CD4-positive, CD25-positive, alpha-beta regulatory T cell (primary cell): ENCODE results near the gene MRPS9. TPM values are rescaled to one million over a fixed set of nuclear protein-coding genes. Genes with fewer than 3 reads are reported as not detected.

Source experiments
- ATAC-seq, 2 donors: fragments of 150-1000 bp; cut with Tn5 transposase; one replicate each; pipeline ENCODE4 v1.10.0; 2021; ENCODE audit warnings: low read depth in 2 of 2, moderate number of reproducible peaks in 2 of 2, moderate library complexity in 1 of 2
- DNase-seq, 3 donors: peaks; one replicate each; pipeline versions ENCODE4 v3.0.0 to v3.0.0-alpha.2; 2012 to 2022; ENCODE audit warnings: mixed read lengths in 1 of 3
- H3K27ac ChIP-seq: one replicate; pipeline ENCODE4 v1.7.0; 2013; ENCODE audit warnings: mild to moderate bottlenecking, low read length; ENCODE audit not compliant: insufficient read depth, poor library complexity, severe bottlenecking
- H3K27me3 ChIP-seq: one replicate; pipeline ENCODE4 v1.7.0; 2013; ENCODE audit warnings: low read length; ENCODE audit not compliant: control insufficient read depth, insufficient read depth
- H3K36me3 ChIP-seq: one replicate; pipeline ENCODE4 v1.7.0; 2013; ENCODE audit warnings: mild to moderate bottlenecking, low read length, moderate library complexity; ENCODE audit not compliant: control insufficient read depth, insufficient read depth
- H3K4me1 ChIP-seq: 2 replicates; pipeline ENCODE4 v1.7.0; 2013; ENCODE audit warnings: mild to moderate bottlenecking, low read length; ENCODE audit not compliant: insufficient read depth, control insufficient read depth, poor library complexity, severe bottlenecking
- H3K4me3 ChIP-seq: one replicate; pipeline ENCODE4 v1.7.0; 2013; ENCODE audit warnings: low read depth, mild to moderate bottlenecking, low read length, moderate library complexity
- H3K9me3 ChIP-seq, 2 experiments: 1 replicate in 1 of 2; 2 replicates in 1 of 2; pipeline ENCODE4 v1.7.0; 2013; ENCODE audit warnings: low read length in 2 of 2, mild to moderate bottlenecking in 1 of 2, moderate library complexity in 1 of 2; ENCODE audit not compliant: control insufficient read depth in 2 of 2
- H3K27ac Mint-ChIP-seq, 3 donors: one replicate each; pipeline ENCODE4 v1.8.0; 2020 to 2022; ENCODE audit warnings: mild to moderate bottlenecking in 3 of 3, mixed read lengths in 3 of 3, moderate library complexity in 2 of 3
- H3K27me3 Mint-ChIP-seq: one replicate; pipeline ENCODE4 v1.8.0; 2022; ENCODE audit warnings: mild to moderate bottlenecking, mixed read lengths
- H3K36me3 Mint-ChIP-seq: one replicate; pipeline ENCODE4 v1.8.0; 2020; ENCODE audit warnings: mixed read lengths
- H3K4me1 Mint-ChIP-seq, 4 donors: one replicate each; pipeline ENCODE4 v1.8.0; 2020 to 2022; ENCODE audit warnings: mixed read lengths in 4 of 4, mild to moderate bottlenecking in 1 of 4
- H3K4me3 Mint-ChIP-seq, 4 donors: one replicate each; pipeline ENCODE4 v1.8.0; 2020 to 2022; ENCODE audit warnings: mild to moderate bottlenecking in 4 of 4, mixed read lengths in 4 of 4, moderate library complexity in 3 of 4
- H3K9me3 Mint-ChIP-seq, 7 donors: one replicate each; pipeline ENCODE4 v1.8.0; 2020 to 2022; ENCODE audit warnings: mixed read lengths in 7 of 7, mild to moderate bottlenecking in 3 of 7, moderate library complexity in 2 of 7
- polyA plus RNA-seq, 4 donors: library from polyadenylated mRNA; unstranded; fragments of 300-500 nt; fragmentation: Illumina TruSeq; gene quantifications; one replicate each; pipeline ENCODE4 v1.2.3, GENCODE V29; 2021
- total RNA-seq: library from RNA; stranded (reverse); gene quantifications from one replicate; pipeline ENCODE4 v1.2.3, GENCODE V29; 2022

The MRPS9 gene
- total and polyA plus RNA-seq, 5 donors from 2014 or later = 13.2 to 39.6 (median 32.2) TPM

- Mint-ChIP-seq H3K9me3 (no peaks in the 10 kb centered on the region), H3K36me3 (peaks cover 53% of the 10 kb centered on the region), H3K4me3 (no peak overlapping the region), H3K27me3 (no peaks in the 10 kb centered on the region), H3K27ac (no peak overlapping the region), H3K4me1 (peaks cover 0 to 5% (median under 1%) of the 10 kb centered on the region in 4 donors)
- H3K9me3 ChIP-seq = no peaks in the 10 kb centered on the region
- H3K27ac ChIP-seq = no peak overlapping the region
- H3K4me1 ChIP-seq = no peaks in the 10 kb centered on the region
- no peak for DNase-seq
- H3K27me3 ChIP-seq = no peaks in the 10 kb centered on the region
- H3K36me3 ChIP-seq = peaks cover 10% of the 10 kb centered on the region
- no peak for ATAC-seq
- no peak overlapping the region for H3K4me3 ChIP-seq
Measured at GRCh38 chr2:105080461-105080860, 42.6 kb downstream of the MRPS9 start.

DNA sequence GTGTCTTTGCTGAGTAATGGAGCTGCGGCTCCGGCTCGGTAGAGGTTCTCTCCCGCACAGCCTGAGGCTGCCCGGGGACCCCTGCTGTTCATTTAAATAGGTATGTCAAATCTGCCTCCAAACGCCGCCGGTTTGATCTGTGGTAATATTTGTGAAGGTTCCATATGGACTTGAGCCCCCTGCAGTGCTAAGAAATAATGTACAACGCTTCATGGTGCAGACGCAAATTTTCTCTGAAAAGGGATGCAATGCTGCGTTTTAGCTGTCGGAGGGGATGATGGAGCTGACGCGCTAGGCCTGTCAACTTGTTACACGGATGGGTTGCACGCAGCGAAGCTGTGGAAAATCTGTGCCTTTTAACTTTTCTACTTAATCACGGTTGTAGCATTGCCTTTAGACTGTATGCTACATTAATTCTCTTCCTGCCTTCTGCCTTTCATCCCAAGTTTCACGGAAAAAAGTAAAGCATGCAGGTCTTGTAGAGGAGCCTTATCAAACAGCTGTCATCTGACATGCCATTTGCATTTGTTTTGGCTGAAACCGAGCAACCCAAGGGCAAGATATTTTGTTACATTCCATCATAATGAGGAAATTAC, 43.2 kb downstream of the MRPS9 start:
- Mint-ChIP-seq H3K27ac (no peak overlapping the region), H3K9me3 (no peaks in the 10 kb centered on the region), H3K4me1 (peaks cover 0 to 5% (median under 1%) of the 10 kb centered on the region in 4 donors), H3K27me3 (no peaks in the 10 kb centered on the region), H3K36me3 (peaks cover 50% of the 10 kb centered on the region), H3K4me3 (no peak overlapping the region)
- no peak for ATAC-seq
- Histone ChIP-seq H3K36me3 (peaks cover 10% of the 10 kb centered on the region), H3K9me3 (no peaks in the 10 kb centered on the region), H3K27ac (no peak overlapping the region), H3K4me1 (no peaks in the 10 kb centered on the region), H3K27me3 (no peaks in the 10 kb centered on the region), H3K4me3 (no peak overlapping the region)
- no peak for DNase-seq

- Histone ChIP-seq H3K36me3 (peaks cover 10% of the 10 kb centered on the region), H3K27ac (no peak overlapping the region), H3K27me3 (no peaks in the 10 kb centered on the region), H3K4me3 (no peak overlapping the region), H3K9me3 (no peaks in the 10 kb centered on the region), H3K4me1 (no peaks in the 10 kb centered on the region)
- ATAC-seq = no peak
- Mint-ChIP-seq H3K36me3 (peaks cover 43% of the 10 kb centered on the region), H3K9me3 (no peaks in the 10 kb centered on the region), H3K4me3 (no peak overlapping the region), H3K27me3 (no peaks in the 10 kb centered on the region), H3K27ac (no peak overlapping the region), H3K4me1 (peaks cover 3 to 7% (median 5%) of the 10 kb centered on the region in 4 donors)
- no peak for DNase-seq
Measured at GRCh38 chr2:105082107-105082506, 44.2 kb downstream of the MRPS9 start.

DNA sequence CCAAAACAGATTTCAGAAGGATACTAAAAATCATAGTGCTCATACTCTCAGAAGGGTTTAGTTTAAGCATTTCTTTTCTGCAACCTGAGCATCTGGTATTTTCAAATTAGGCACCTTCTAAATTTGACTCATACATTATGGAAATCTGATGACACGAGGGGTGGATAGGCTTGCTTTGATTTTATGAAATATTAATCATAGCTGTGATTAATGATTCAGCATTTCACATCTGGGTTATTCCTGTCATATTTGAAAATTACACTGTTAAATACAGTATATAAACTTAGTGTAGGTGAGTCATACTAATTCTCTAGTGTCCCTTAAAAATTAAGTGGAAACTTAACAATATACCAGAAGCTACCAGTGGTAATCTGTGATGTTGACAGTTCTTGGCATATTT, 47.7 kb downstream of the MRPS9 start:
- Histone ChIP-seq H3K4me3 (no peak overlapping the region), H3K9me3 (no peaks in the 10 kb centered on the region), H3K27me3 (no peaks in the 10 kb centered on the region), H3K36me3 (peaks cover 12% of the 10 kb centered on the region), H3K4me1 (no peaks in the 10 kb centered on the region), H3K27ac (no peak overlapping the region)
- no peaks in the 10 kb centered on the region for H3K9me3 Mint-ChIP-seq
- no peak overlapping the region for H3K27ac Mint-ChIP-seq
- H3K4me3 Mint-ChIP-seq = no peak overlapping the region
- peaks cover 30% of the 10 kb centered on the region for H3K36me3 Mint-ChIP-seq
- ATAC-seq = no peak
- H3K4me1 Mint-ChIP-seq = peaks cover 5 to 15% (median 10%) of the 10 kb centered on the region in 4 donors
- no peak for DNase-seq
- H3K27me3 Mint-ChIP-seq = no peaks in the 10 kb centered on the region

- H3K4me3 Mint-ChIP-seq = no peak overlapping the region
Measured at GRCh38 chr2:105087273-105087672, 49.4 kb downstream of the MRPS9 start.

DNA sequence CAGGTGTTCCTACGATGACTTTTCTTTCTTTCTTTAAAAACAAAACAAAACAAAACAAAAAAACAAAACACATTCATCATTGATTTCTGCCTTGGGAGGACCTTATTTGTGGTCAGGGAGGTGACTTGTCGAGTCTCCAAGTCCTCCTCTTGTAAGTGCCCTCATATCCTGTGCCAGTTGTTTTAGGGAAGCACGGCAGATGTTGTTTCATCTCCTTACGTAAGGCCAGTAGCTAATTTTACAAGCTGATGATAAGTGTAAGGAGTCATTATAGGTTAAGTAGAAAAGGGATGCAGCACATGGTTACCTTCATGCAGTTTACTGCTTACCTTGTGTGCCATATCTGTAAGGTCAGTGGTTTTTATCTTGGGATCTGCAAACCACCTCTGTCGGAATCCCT, 52.2 kb downstream of the MRPS9 start:
- no peak overlapping the region for H3K4me3 ChIP-seq
- no peak for ATAC-seq
- peaks cover 3 to 15% (median 8%) of the 10 kb centered on the region in 4 donors for H3K4me1 Mint-ChIP-seq
- H3K27me3 ChIP-seq = no peaks in the 10 kb centered on the region
- H3K36me3 ChIP-seq = peaks cover 25% of the 10 kb centered on the region
- no peaks in the 10 kb centered on the region for H3K9me3 Mint-ChIP-seq
- H3K36me3 Mint-ChIP-seq = peaks cover 31% of the 10 kb centered on the region
- H3K4me1 ChIP-seq = no peaks in the 10 kb centered on the region
- no peaks in the 10 kb centered on the region for H3K27me3 Mint-ChIP-seq
- DNase-seq = no peak
- no peak overlapping the region for H3K27ac Mint-ChIP-seq
- H3K27ac ChIP-seq = no peak overlapping the region
- H3K4me3 Mint-ChIP-seq = no peak overlapping the region
- no peaks in the 10 kb centered on the region for H3K9me3 ChIP-seq

More at GRCh38 chr2:105087273-105087672, 49.4 kb downstream of the MRPS9 start:
- Mint-ChIP-seq H3K36me3 (peaks cover 22% of the 10 kb centered on the region), H3K27ac (no peak overlapping the region), H3K27me3 (no peaks in the 10 kb centered on the region), H3K9me3 (no peaks in the 10 kb centered on the region), H3K4me1 (peaks cover 3 to 15% (median 10%) of the 10 kb centered on the region in 4 donors)
- Histone ChIP-seq H3K27me3 (no peaks in the 10 kb centered on the region), H3K36me3 (peaks cover 10% of the 10 kb centered on the region), H3K4me1 (no peaks in the 10 kb centered on the region), H3K4me3 (no peak overlapping the region), H3K9me3 (no peaks in the 10 kb centered on the region), H3K27ac (peak overlapping the region; percentile 21)
- ATAC-seq (no peak), DNase-seq (peak in 1 of 3 donors; percentile 10)

GRCh38 chr2:105092797-105093196, 54.9 kb downstream of the MRPS9 start:
- Mint-ChIP-seq H3K27me3 (no peaks in the 10 kb centered on the region), H3K4me3 (no peak overlapping the region), H3K4me1 (peaks cover 0 to 1% (median under 1%) of the 10 kb centered on the region in 4 donors), H3K9me3 (no peaks in the 10 kb centered on the region), H3K27ac (no peak overlapping the region), H3K36me3 (peaks cover 48% of the 10 kb centered on the region)
- DNase-seq (no peak), ATAC-seq (no peak)
- Histone ChIP-seq H3K27me3 (no peaks in the 10 kb centered on the region), H3K9me3 (no peaks in the 10 kb centered on the region), H3K27ac (no peak overlapping the region), H3K36me3 (peaks cover 42% of the 10 kb centered on the region), H3K4me1 (no peaks in the 10 kb centered on the region), H3K4me3 (no peak overlapping the region)

GRCh38 chr2:105099153-105099552, 61.3 kb downstream of the MRPS9 start:
- Mint-ChIP-seq H3K9me3 (no peaks in the 10 kb centered on the region), H3K4me3 (no peak overlapping the region), H3K27ac (peak overlapping the region in 1 of 3 donors; percentile 8), H3K27me3 (no peaks in the 10 kb centered on the region), H3K4me1 (no peaks in the 10 kb centered on the region), H3K36me3 (peaks cover 63% of the 10 kb centered on the region)
- H3K9me3 ChIP-seq = no peaks in the 10 kb centered on the region
- H3K4me3 ChIP-seq = no peak overlapping the region
- no peak for DNase-seq
- no peaks in the 10 kb centered on the region for H3K4me1 ChIP-seq
- peaks cover 44% of the 10 kb centered on the region for H3K36me3 ChIP-seq
- ATAC-seq = no peak
- no peak overlapping the region for H3K27ac ChIP-seq
- H3K27me3 ChIP-seq = no peaks in the 10 kb centered on the region
